Glomerular visceral epithelial cell (primary cell): Measurements from ENCODE around the gene RBMXL3.
A peak's percentile ranks its signal among the peaks of the same experiment; 100 is the strongest.

Experiments
- DNase-seq: peaks from one replicate; pipeline ENCODE4 v3.0.0-alpha.2; 2016; ENCODE audit errors: extremely low spot score

RBMXL3 gene

DNA sequence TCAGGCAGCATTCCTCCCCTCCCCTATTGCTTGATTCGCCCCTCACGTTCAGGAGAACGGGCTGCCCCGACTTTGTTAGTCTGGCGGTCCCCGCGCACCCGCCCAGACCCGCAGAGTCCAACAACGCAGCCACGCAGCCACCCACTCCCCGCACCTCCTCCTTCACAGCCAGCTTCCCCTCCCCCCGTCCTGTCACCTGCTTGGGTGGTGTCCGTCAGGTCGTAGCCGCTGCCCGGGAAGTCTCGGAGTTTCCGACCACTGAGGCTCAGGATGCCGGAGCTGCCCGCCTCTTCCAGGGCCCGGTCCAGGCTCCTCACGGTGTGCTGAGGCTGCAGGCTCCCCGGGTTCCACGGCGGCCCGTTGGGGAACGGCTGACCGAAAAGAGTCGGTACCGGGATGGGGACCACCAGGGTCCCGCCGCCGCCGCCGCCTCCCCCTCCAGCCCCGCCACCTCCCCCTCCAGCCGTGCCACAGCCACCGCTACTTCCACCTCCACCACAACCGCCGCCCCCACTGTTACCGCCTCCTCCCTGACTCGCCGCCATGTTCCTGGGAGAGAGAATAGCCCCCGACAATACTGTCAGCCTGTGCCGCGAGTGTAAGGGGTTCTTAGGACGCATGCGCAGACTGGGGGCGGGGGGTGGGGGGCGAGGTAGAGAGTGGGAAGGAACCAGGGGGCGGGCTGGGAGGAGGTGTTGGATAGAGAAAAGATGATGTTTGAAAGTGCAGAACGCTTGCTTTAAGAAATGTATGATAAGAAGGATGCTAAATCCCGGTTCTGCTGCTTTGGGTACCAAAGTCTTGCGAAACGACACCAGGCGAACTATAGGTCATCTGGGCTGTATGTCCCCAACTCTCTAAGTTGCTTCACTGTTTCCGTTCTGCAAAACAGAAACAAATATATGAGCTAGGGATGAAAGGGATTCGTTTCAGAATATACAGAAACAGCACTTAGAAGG, 44.6 kb downstream of the RBMXL3 start, which contains the start of gene LRCH2:
Gene LRCH2 (minus strand): TSS at position 600 of the 959 bp plus-strand sequence. CDS start 55 bp downstream, at position 545.
- DNase-seq = peak; percentile 47

GRCh38 chrX:115234461-115234860, 45.3 kb downstream of the RBMXL3 start:
- DNase-seq = no peak

- no peak for DNase-seq
These were observed 47.4 kb downstream of the RBMXL3 start for GRCh38 chrX:115236560-115236959.

- no peak for DNase-seq
These were observed 47.8 kb downstream of the RBMXL3 start for GRCh38 chrX:115237056-115237455.
